ENCODE data around the gene EIF4A2. TPM values are rescaled to one million over a fixed set of nuclear protein-coding genes. Genes with fewer than 3 reads are reported as not detected.

Gene EIF4A2
- total and polyA plus RNA-seq, 10 of the 15 experiments (the other 5 are each of a cell fraction or from before 2014, with no cell fraction given) = 154 to 680 (median 259) TPM

- POLR2A ChIA-PET = interaction anchor here (0.6 to 2.3 kb wide), 2 partner anchors 10 to 14 kb away, joined by 3 to 14 read pairs; partner anchors contain the start of gene EIF4A2
- SMC1A ChIA-PET (ENCODE audit: uncharacterized antibody, unreplicated experiment) = interaction anchor here (0.7 to 1.3 kb wide), 4 partner anchors 9 to 257 kb away, joined by 3 to 7 read pairs (median 4); no protein-coding TSS in a partner anchor
- intact Hi-C loops (cut with micrococcal nuclease; ENCODE audit: unreplicated experiment) (no loop called here), in situ Hi-C loops (cut with MboI) (loop anchor here (25.0 kb wide), 1 partner anchor 861 kb away; the partner anchor contains the start of gene TRA2B)
- Histone ChIP-seq H3K4me1 (ENCODE audit: control insufficient read depth, insufficient read depth, low read length) (peaks cover 6% of the 10 kb centered on the region; the same call in 1 of the 2 replicates), H2AFZ (ENCODE audit: control insufficient read depth, low read depth, low read length) (no peak overlapping the region), H3K79me2 (ENCODE audit: control insufficient read depth, insufficient read depth, low read length) (peaks cover 3% of the 10 kb centered on the region), H3K9ac (ENCODE audit: control insufficient read depth, insufficient read depth, low read length) (no peak overlapping the region), H3K27ac (ENCODE audit: control insufficient read depth, insufficient read depth) (no peak overlapping the region), H3K9me3 (replicated peaks; ENCODE audit: control insufficient read depth, insufficient read depth, low read length) (no peaks in the 10 kb centered on the region), H4K20me1 (ENCODE audit: control insufficient read depth, insufficient read depth) (no peaks in the 10 kb centered on the region), H3K36me3 (ENCODE audit: control insufficient read depth in 2 of 2, insufficient read depth in 2 of 2, low read length in 1 of 2) (peaks cover 3 to 10% of the 10 kb centered on the region in 2 experiments; a peak in 3 of 4 replicates), H3K4me2 (ENCODE audit: control insufficient read depth, insufficient read depth) (no peak overlapping the region), H3K4me3 (no peak overlapping the region), H3K27me3 (replicated peaks in 1 of 2; ENCODE audit: control insufficient read depth in 2 of 2, insufficient read depth in 2 of 2, low read length in 1 of 2) (no peaks in the 10 kb centered on the region)
- no TSS peak for BruUV-seq (replicated peaks)
- CTCF ChIA-PET = interaction anchor here (0.6 to 1.7 kb wide), 2 partner anchors 10 to 855 kb away, joined by 3 to 5 read pairs; no protein-coding TSS in a partner anchor
- TF ChIP-seq, protein P1, sequence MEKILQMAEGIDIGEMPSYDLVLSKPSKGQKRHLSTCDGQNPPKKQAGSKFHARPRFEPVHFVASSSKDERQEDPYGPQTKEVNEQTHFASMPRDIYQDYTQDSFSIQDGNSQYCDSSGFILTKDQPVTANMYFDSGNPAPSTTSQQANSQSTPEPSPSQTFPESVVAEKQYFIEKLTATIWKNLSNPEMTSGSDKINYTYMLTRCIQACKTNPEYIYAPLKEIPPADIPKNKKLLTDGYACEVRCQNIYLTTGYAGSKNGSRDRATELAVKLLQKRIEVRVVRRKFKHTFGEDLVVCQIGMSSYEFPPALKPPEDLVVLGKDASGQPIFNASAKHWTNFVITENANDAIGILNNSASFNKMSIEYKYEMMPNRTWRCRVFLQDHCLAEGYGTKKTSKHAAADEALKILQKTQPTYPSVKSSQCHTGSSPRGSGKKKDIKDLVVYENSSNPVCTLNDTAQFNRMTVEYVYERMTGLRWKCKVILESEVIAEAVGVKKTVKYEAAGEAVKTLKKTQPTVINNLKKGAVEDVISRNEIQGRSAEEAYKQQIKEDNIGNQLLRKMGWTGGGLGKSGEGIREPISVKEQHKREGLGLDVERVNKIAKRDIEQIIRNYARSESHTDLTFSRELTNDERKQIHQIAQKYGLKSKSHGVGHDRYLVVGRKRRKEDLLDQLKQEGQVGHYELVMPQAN (conservative IDR thresholded peaks at IDR 0.05) = no peak
- TF ChIP-seq BACH1 (IDR thresholded peaks at IDR 0.05; ENCODE audit: borderline replicate concordance) (no peak), LARP7 (IDR thresholded peaks at IDR 0.05) (no peak), TARDBP (IDR thresholded peaks at IDR 0.05; ENCODE audit: borderline replicate concordance) (no peak), SP1 (IDR thresholded peaks at IDR 0.05; ENCODE audit: low read depth, low read length) (no peak), DPF2 (IDR thresholded peaks at IDR 0.05) (no peak), POU2F2 (IDR thresholded peaks at IDR 0.05; ENCODE audit: borderline replicate concordance, low read depth, low read length) (no peak), EZH2 (IDR thresholded peaks at IDR 0.05; ENCODE audit: borderline replicate concordance, control insufficient read depth, low read depth, low read length) (no peak), IRF3 (IDR thresholded peaks at IDR 0.05) (no peak), TBL1XR1 (IDR thresholded peaks at IDR 0.05; ENCODE audit: low read depth, low read length) (no peak), POLR2A (IDR thresholded peaks at IDR 0.05; ENCODE audit: low read depth, low read length) (no peak), MXI1 (IDR thresholded peaks at IDR 0.05; ENCODE audit: low read depth, low read length) (no peak), CBFB (IDR thresholded peaks at IDR 0.05; ENCODE audit: low read depth) (no peak), SIX5 (IDR thresholded peaks at IDR 0.05; ENCODE audit: low read depth, low read length, severe bottlenecking) (no peak), CEBPB (IDR thresholded peaks at IDR 0.05; ENCODE audit: borderline replicate concordance in 1 of 2, low read depth in 2 of 2, low read length in 2 of 2) (no peak), RB1 (IDR thresholded peaks at IDR 0.05; ENCODE audit: borderline replicate concordance) (no peak), YBX1 (IDR thresholded peaks at IDR 0.05) (no peak)
- TF ChIP-seq, protein P2, sequence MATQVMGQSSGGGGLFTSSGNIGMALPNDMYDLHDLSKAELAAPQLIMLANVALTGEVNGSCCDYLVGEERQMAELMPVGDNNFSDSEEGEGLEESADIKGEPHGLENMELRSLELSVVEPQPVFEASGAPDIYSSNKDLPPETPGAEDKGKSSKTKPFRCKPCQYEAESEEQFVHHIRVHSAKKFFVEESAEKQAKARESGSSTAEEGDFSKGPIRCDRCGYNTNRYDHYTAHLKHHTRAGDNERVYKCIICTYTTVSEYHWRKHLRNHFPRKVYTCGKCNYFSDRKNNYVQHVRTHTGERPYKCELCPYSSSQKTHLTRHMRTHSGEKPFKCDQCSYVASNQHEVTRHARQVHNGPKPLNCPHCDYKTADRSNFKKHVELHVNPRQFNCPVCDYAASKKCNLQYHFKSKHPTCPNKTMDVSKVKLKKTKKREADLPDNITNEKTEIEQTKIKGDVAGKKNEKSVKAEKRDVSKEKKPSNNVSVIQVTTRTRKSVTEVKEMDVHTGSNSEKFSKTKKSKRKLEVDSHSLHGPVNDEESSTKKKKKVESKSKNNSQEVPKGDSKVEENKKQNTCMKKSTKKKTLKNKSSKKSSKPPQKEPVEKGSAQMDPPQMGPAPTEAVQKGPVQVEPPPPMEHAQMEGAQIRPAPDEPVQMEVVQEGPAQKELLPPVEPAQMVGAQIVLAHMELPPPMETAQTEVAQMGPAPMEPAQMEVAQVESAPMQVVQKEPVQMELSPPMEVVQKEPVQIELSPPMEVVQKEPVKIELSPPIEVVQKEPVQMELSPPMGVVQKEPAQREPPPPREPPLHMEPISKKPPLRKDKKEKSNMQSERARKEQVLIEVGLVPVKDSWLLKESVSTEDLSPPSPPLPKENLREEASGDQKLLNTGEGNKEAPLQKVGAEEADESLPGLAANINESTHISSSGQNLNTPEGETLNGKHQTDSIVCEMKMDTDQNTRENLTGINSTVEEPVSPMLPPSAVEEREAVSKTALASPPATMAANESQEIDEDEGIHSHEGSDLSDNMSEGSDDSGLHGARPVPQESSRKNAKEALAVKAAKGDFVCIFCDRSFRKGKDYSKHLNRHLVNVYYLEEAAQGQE (IDR thresholded peaks at IDR 0.05; ENCODE audit: low read depth, low read length) = no peak
- no peak for DNase-seq (ENCODE audit: low read depth, low spot score)
- RAD21 ChIA-PET (ENCODE audit: unreplicated experiment) = no interaction called here
- 98% methylated on average over 3 of the region's 3 CpGs for WGBS (ENCODE audit: insufficient coverage, insufficient replicate concordance, low lambda C conversion rate, missing lambda C conversion rate)
- ATAC-seq = peak; percentile 48; the same call in 2 of the 3 replicates
- no peak for FAIRE-seq
These were observed 15.0 kb downstream of the EIF4A2 start for GRCh38 chr3:186798239-186798874.

All from GM12878 (cell line).